Mesothelial cell of epicardium (in vitro differentiated cells): ENCODE data around the gene RIC3. TPM values are rescaled to one million over a fixed set of nuclear protein-coding genes. Genes with fewer than 3 reads are reported as not detected.

Experiments
- DNase-seq, 2 experiments: peaks; one replicate each; pipeline ENCODE4 v3.0.0; 2021; ENCODE audit warnings: low spot score in 2 of 2; ENCODE audit not compliant: unreplicated experiment in 2 of 2
- H3K27ac Mint-ChIP-seq: 2 replicates; pipeline ENCODE4 v1.8.0; 2021; ENCODE audit warnings: mixed read lengths
- H3K27me3 Mint-ChIP-seq: 2 replicates; pipeline ENCODE4 v1.8.0; 2021; ENCODE audit warnings: low read depth, mixed read lengths
- H3K36me3 Mint-ChIP-seq: 2 replicates; pipeline ENCODE4 v1.8.0; 2021; ENCODE audit warnings: mixed read lengths
- H3K4me1 Mint-ChIP-seq: 2 replicates; pipeline ENCODE4 v1.8.0; 2021; ENCODE audit warnings: mixed read lengths
- H3K4me3 Mint-ChIP-seq: 2 replicates; pipeline ENCODE4 v1.8.0; 2021; ENCODE audit warnings: mild to moderate bottlenecking, moderate library complexity, mixed read lengths
- H3K9me3 Mint-ChIP-seq: 2 replicates; pipeline ENCODE4 v1.8.0; 2021; ENCODE audit warnings: mixed read lengths
- total RNA-seq: library from RNA; stranded (reverse); gene quantifications from 3 replicates; pipeline ENCODE4 v1.2.1, GENCODE V29; 2021
- TF ChIP-seq, protein P1 (sequence below): fragments of 200-600 bp; sonication (generic); IDR thresholded peaks from one replicate; pipeline ENCODE4 v1.5.0; 2021; ENCODE audit warnings: antibody characterized with exemption; ENCODE audit not compliant: unreplicated experiment

The RIC3 gene
- total RNA-seq, 1 donor from 2014 or later = 1.9 TPM

- Mint-ChIP-seq H3K36me3 (no peaks in the 10 kb centered on the region), H3K27ac (no peak overlapping the region), H3K9me3 (no peaks in the 10 kb centered on the region), H3K27me3 (peaks cover 52% of the 10 kb centered on the region), H3K4me3 (no peak overlapping the region), H3K4me1 (no peaks in the 10 kb centered on the region)
- DNase-seq = no peak
- TF ChIP-seq, protein P1, sequence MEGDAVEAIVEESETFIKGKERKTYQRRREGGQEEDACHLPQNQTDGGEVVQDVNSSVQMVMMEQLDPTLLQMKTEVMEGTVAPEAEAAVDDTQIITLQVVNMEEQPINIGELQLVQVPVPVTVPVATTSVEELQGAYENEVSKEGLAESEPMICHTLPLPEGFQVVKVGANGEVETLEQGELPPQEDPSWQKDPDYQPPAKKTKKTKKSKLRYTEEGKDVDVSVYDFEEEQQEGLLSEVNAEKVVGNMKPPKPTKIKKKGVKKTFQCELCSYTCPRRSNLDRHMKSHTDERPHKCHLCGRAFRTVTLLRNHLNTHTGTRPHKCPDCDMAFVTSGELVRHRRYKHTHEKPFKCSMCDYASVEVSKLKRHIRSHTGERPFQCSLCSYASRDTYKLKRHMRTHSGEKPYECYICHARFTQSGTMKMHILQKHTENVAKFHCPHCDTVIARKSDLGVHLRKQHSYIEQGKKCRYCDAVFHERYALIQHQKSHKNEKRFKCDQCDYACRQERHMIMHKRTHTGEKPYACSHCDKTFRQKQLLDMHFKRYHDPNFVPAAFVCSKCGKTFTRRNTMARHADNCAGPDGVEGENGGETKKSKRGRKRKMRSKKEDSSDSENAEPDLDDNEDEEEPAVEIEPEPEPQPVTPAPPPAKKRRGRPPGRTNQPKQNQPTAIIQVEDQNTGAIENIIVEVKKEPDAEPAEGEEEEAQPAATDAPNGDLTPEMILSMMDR = no peak
These were observed 30.9 kb upstream of the RIC3 start for GRCh38 chr11:8199676-8200075.

DNA sequence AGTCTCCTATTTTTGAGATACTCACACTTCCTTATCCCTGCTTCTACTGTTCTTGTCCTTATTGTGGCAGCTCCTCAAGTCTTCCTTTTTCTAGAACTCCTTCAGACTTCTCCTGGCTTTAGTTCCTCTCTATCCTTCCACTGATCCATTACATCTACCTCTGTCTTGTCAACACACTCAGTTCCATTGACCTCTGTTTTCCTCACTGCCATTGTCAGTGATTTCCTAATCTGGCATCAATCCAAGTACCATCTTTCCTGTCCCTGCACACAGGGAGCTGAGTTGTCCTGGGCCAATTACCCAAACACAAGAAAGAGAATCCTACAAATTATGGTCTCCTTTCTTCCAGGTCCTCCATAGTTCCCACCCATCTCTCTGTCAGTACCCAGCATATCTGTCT is 27.9 kb upstream of the RIC3 start:
- Mint-ChIP-seq H3K9me3 (no peaks in the 10 kb centered on the region), H3K27me3 (peaks cover 63% of the 10 kb centered on the region), H3K27ac (no peak overlapping the region), H3K4me1 (no peaks in the 10 kb centered on the region), H3K4me3 (no peak overlapping the region), H3K36me3 (no peaks in the 10 kb centered on the region)
- no peak for DNase-seq
- TF ChIP-seq, protein P1 = no peak

GRCh38 chr11:8194956-8195355 is 26.1 kb upstream of the RIC3 start:
- no peaks in the 10 kb centered on the region for H3K4me1 Mint-ChIP-seq
- H3K27me3 Mint-ChIP-seq = peaks cover 63% of the 10 kb centered on the region
- no peaks in the 10 kb centered on the region for H3K36me3 Mint-ChIP-seq
- H3K27ac Mint-ChIP-seq = no peak overlapping the region
- no peaks in the 10 kb centered on the region for H3K9me3 Mint-ChIP-seq
- no peak overlapping the region for H3K4me3 Mint-ChIP-seq
- no peak for DNase-seq
- TF ChIP-seq, protein P1 = no peak

DNA sequence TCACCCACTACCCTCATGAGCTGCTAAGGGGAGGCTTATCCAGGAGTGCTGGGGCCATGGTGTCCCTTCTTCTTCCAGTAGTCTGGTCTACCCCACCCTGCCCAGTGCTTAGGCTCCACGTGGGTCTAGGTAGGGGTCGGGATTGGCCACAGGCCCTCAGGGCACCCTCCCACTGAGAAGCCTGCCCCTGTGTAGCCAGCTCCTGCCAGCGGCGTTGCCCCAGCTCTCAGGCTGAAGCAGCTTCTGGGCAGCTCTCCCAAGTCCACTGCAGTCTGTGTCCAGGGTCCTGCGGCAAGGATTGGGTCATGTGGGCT is 24.0 kb upstream of the RIC3 start:
- no peaks in the 10 kb centered on the region for H3K9me3 Mint-ChIP-seq
- no peaks in the 10 kb centered on the region for H3K4me1 Mint-ChIP-seq
- no peak overlapping the region for H3K4me3 Mint-ChIP-seq
- no peak overlapping the region for H3K27ac Mint-ChIP-seq
- no peaks in the 10 kb centered on the region for H3K36me3 Mint-ChIP-seq
- DNase-seq = no peak
- TF ChIP-seq, protein P1 = peak; percentile 27
- peaks cover 44% of the 10 kb centered on the region for H3K27me3 Mint-ChIP-seq

DNA sequence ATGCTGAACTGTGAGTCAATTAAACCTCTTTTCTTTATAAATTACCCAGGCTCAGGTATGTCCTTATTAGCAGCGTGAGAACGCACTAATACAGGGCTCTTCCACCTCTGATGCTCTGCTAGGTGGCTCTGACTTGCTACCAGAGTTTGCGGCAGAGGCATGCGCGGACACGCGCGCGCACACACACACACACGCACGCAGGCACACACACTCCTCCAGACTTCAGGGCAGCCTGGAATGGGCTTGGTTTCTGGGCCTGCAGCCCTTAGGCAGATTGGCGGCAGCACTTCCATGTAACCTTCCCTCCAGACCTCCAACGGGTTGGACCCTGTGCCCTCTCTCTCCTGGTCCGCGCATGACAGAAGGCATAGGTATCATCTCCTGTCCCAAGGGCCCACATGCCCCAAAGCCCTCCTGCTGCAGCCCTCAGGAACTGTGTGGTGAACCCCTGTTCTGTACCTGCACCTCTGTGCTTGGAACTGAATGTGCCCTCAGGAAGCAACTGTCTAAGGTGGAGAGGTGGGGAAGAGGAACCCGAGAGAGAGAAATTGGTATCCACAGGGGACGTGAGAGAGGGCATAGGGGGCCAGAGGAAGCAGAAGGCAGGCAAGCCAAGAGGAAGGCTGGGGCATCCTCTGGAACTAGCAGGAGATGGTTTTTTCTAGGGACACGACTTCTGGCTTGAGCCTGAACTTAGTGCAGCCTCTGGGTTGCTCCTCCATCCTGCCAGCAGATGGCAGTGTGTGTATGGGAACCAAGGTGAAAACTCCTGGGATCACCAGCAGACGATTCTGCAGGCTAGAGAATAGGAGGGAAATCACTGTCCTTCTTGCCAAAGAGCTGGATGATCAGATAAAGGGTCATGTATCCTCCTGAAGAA is 23.4 kb upstream of the RIC3 start:
- H3K4me1 Mint-ChIP-seq = no peaks in the 10 kb centered on the region
- peaks cover 38% of the 10 kb centered on the region for H3K27me3 Mint-ChIP-seq
- no peak overlapping the region for H3K4me3 Mint-ChIP-seq
- TF ChIP-seq, protein P1 = peak; percentile 80
- H3K36me3 Mint-ChIP-seq = no peaks in the 10 kb centered on the region
- H3K27ac Mint-ChIP-seq = no peak overlapping the region
- DNase-seq = peak; percentile 41 to 79
- peaks cover under 1% of the 10 kb centered on the region for H3K9me3 Mint-ChIP-seq

DNA sequence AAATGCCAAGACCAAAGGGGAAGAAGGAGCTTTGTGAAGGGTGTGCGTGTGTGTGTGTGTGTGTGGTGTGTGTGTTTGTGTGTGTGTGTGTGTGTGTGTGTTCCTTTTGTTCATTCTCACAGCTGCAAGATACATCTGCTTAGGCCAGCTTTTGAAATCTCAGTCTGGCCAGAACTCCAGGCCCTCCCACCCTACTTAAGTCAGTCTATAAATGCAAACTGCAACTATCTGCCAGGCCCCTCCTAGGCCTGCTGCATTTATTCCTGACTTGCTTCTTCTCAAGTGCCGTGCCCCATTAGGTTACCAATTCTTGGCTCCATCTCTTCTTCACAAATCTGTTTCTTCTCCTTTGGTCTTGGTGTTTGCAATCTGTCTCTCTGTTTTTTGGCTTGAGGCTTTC is 21.6 kb upstream of the RIC3 start:
- peaks cover 14% of the 10 kb centered on the region for H3K9me3 Mint-ChIP-seq
- no peak for DNase-seq
- H3K4me1 Mint-ChIP-seq = no peaks in the 10 kb centered on the region
- no peak overlapping the region for H3K4me3 Mint-ChIP-seq
- H3K27me3 Mint-ChIP-seq = peaks cover 24% of the 10 kb centered on the region
- H3K36me3 Mint-ChIP-seq = no peaks in the 10 kb centered on the region
- no peak overlapping the region for H3K27ac Mint-ChIP-seq
- TF ChIP-seq, protein P1 = no peak
